ENCODE measurements around the gene MS4A12. TPM values are rescaled to one million over a fixed set of nuclear protein-coding genes. Genes with fewer than 3 reads are reported as not detected.

Gene MS4A12
- total RNA-seq (2021; fragmentation: NEBNext Ultra II Directional; extraction: Animal tissue kit (Norgen Biotek cat#: 25700)) = 0.39 TPM in 1 of 2 replicates, not detected in the other
- 0.14 and 0.24 TPM in 2 replicates for polyA plus RNA-seq (2011; rRNA removed)
- polyA plus RNA-seq (2011; cell fraction: cytosol; rRNA removed) = 0.37 TPM
- 0.16 TPM for polyA plus RNA-seq (2011; cell fraction: nucleus; rRNA removed)
- 0.17 TPM in 1 of 4 replicates, not detected in the others for polyA plus RNA-seq (2012, experiment 1 of 2)
- not detected for polyA plus RNA-seq (2012, experiment 2 of 2)
- polyA plus RNA-seq (2013, experiment 1 of 2) = 0.45 TPM
- 0.29 TPM for polyA plus RNA-seq (2013, experiment 2 of 2)
- 0.32 and 0.41 TPM in 2 replicates for polyA minus RNA-seq (2011; rRNA and poly(A)+ RNA removed)
- not detected for polyA minus RNA-seq (2011; cell fraction: cytosol; rRNA and poly(A)+ RNA removed)
- not detected for polyA minus RNA-seq (2011; cell fraction: nucleus; rRNA and poly(A)+ RNA removed)
- long read RNA-seq, experiment 1, partial matches to known transcripts = 1 of 1 reads
- long read RNA-seq, experiment 1, other reads (novel, unspliced or antisense) = 0 of 1 reads
- long read RNA-seq, experiment 2 = 0 reads

DNA sequence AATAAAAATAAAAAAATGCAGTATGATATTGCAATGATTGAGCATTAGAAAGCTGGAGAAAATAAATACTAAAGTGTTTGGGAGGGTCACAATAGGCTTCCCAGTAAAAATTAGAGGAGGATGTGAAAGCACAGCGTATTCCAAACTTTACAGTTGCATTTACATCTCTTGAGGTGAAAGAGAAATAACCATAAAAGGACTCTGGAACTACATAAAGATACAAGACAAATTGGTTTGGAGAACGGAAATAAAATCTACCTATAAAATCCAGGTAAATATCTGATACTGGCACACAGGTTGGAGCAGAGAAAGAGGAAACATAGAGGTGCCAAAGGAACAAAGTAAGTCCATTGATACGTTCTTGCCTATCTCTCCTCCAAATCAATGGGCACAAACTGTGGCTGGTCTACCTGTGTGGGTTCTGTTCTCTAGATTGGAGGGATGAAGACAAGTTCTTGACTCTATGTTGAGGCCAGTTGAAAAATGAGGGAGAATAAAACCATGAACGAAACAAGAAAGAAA lies at the start of gene MS4A12:
TSS of gene MS4A12 (plus strand) at position 291 of the 522 bp plus-strand sequence. CDS start 4,541 bp downstream, outside the sequence.
- Histone ChIP-seq H3K18ac (ENCODE audit: extremely low read depth, low read length) (no peak within 1 kb of the TSS), H2AFZ (ENCODE audit: low read length) (no peak within 1 kb of the TSS), H3K36me3 (ENCODE audit: control insufficient read depth in 2 of 4, insufficient read depth in 4 of 4, low read length in 3 of 4) (no peaks in the 10 kb centered on the region), H3K4me2 (ENCODE audit: insufficient read depth in 1 of 2, low read depth in 2 of 2, low read length in 2 of 2) (no peak within 1 kb of the TSS), H3K14ac (ENCODE audit: insufficient read length) (no peak within 1 kb of the TSS), H4K8ac (ENCODE audit: extremely low read depth, insufficient read depth, low read length) (no peak within 1 kb of the TSS), H2BK20ac (ENCODE audit: low read length) (no peak within 1 kb of the TSS), H4K20me1 (replicated peaks in 1 of 2; ENCODE audit: control insufficient read depth in 1 of 2, insufficient read depth in 2 of 2, low read length in 2 of 2) (no peaks in the 10 kb centered on the region), H3K79me2 (ENCODE audit: control insufficient read depth in 1 of 2, insufficient read depth in 2 of 2, low read length in 2 of 2) (no peaks in the 10 kb centered on the region), H2BK15ac (ENCODE audit: low read length) (no peak within 1 kb of the TSS), H3K27me3 (replicated peaks in 1 of 4; ENCODE audit: control insufficient read depth in 3 of 4, extremely low read depth in 1 of 4, insufficient read depth in 3 of 4, low read length in 3 of 4) (no peaks in the 10 kb centered on the region), H3K4ac (replicated peaks; ENCODE audit: insufficient read length, low read depth, low read length) (no peak within 1 kb of the TSS), H3K4me1 (replicated peaks in 1 of 4; ENCODE audit: control insufficient read depth in 3 of 4, insufficient read depth in 4 of 4, low read length in 3 of 4) (no peaks in the 10 kb centered on the region), H3K56ac (replicated peaks; ENCODE audit: insufficient read length, low read depth, low read length) (no peak within 1 kb of the TSS), H4K5ac (ENCODE audit: insufficient read length, low read depth, low read length) (no peak within 1 kb of the TSS), H3K79me1 (ENCODE audit: low read depth, low read length) (no peaks in the 10 kb centered on the region), H3K9ac (replicated peaks in 1 of 4; ENCODE audit: extremely low read depth in 1 of 4, low read depth in 3 of 4, low read length in 3 of 4) (no peak within 1 kb of the TSS), H4K91ac (replicated peaks; ENCODE audit: insufficient read length, low read length) (no peak within 1 kb of the TSS), H2BK12ac (ENCODE audit: low read depth, low read length) (no peak within 1 kb of the TSS), H2BK120ac (replicated peaks; ENCODE audit: low read depth, low read length) (no peak within 1 kb of the TSS), H3K27ac (ENCODE audit: low read depth, low read length) (no peak within 1 kb of the TSS), H3K23ac (ENCODE audit: insufficient read length) (no peak within 1 kb of the TSS), H3K4me3 (ENCODE audit: extremely low read depth in 1 of 4, insufficient read depth in 2 of 4, low read depth in 3 of 4, low read length in 4 of 4) (no peak within 1 kb of the TSS), H2BK5ac (ENCODE audit: low read depth, low read length) (no peak within 1 kb of the TSS), H2AK5ac (ENCODE audit: low read depth, low read length) (no peak within 1 kb of the TSS), H3K9me3 (ENCODE audit: insufficient read depth in 2 of 2, low read depth in 1 of 2, low read length in 1 of 2) (peaks cover 0 to 5% of the 10 kb centered on the region in 2 experiments; a peak in 1 of 4 replicates), H3K23me2 (ENCODE audit: low read depth, low read length) (no peaks in the 10 kb centered on the region)
- ChIA-PET POLR2A (ENCODE audit: partially characterized antibody) (interaction anchor here (0.7 to 1.0 kb wide), 2 partner anchors 9 to 31 kb away, joined by 3 read pairs; no protein-coding TSS in a partner anchor), CTCF (ENCODE audit: partially characterized antibody) (no interaction called here)
- FAIRE-seq (no peak), DNase-seq (ENCODE audit: low read depth in 1 of 2, low spot score in 2 of 2) (no peak)
- TF ChIP-seq ATF2 (IDR thresholded peaks at IDR 0.05; ENCODE audit: low read length) = no peak
- TF ChIP-seq, protein P1, sequence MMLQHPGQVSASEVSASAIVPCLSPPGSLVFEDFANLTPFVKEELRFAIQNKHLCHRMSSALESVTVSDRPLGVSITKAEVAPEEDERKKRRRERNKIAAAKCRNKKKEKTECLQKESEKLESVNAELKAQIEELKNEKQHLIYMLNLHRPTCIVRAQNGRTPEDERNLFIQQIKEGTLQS (IDR thresholded peaks at IDR 0.05; ENCODE audit: insufficient read depth, low read depth, low read length) = no peak
- no peak for TF ChIP-seq TCF12 (IDR thresholded peaks at IDR 0.05; ENCODE audit: low read depth, low read length)
- TF ChIP-seq SUZ12 (IDR thresholded peaks at IDR 0.05; ENCODE audit: low read length) = no peak
- WGBS, 2 experiments (ENCODE audit: extremely low coverage in 1 of 2, insufficient coverage in 1 of 2, insufficient read length in 1 of 2, insufficient replicate concordance in 2 of 2, low coverage in 1 of 2, low lambda C conversion rate in 2 of 2, missing lambda C conversion rate in 1 of 2) = 67% methylated on average over 4 of the region's 4 CpGs; no CpG with 5 or more reads in 1 of the 2 experiments
